Activated T-helper 2 cell treated with anti-CD3 and anti-CD28 coated beads, Interferon-gamma antibody, Interleukin-2, Interleukin-4, amounts not matched to agents 10 μg/mL and 5 μg/mL and 100 μg/mL, durations not matched to agents 14 hours and 24 hours and 36 hours (primary cell): ENCODE data around the gene TMEM178B. TPM values are rescaled to one million over a fixed set of nuclear protein-coding genes. Genes with fewer than 3 reads are reported as not detected.

ENCODE experiments used
- DNase-seq: peaks from one replicate; pipeline ENCODE4 v3.0.0; 2021; ENCODE audit warnings: low spot score
- H3K27ac Mint-ChIP-seq: one replicate; pipeline ENCODE4 v1.8.0; 2021; ENCODE audit warnings: mixed read lengths
- H3K27me3 Mint-ChIP-seq: one replicate; pipeline ENCODE4 v1.8.0; 2021; ENCODE audit warnings: low read depth, mixed read lengths
- H3K36me3 Mint-ChIP-seq: one replicate; pipeline ENCODE4 v1.8.0; 2021; ENCODE audit warnings: low read depth, mixed read lengths
- H3K4me1 Mint-ChIP-seq: one replicate; pipeline ENCODE4 v1.8.0; 2021; ENCODE audit warnings: low read depth, mixed read lengths
- H3K4me3 Mint-ChIP-seq: one replicate; pipeline ENCODE4 v1.8.0; 2021; ENCODE audit warnings: low read depth, mild to moderate bottlenecking, moderate library complexity, mixed read lengths
- H3K9me3 Mint-ChIP-seq: one replicate; pipeline ENCODE4 v1.8.0; 2021; ENCODE audit warnings: mixed read lengths
- intact Hi-C: fragments of 100-400 bp; cut with micrococcal nuclease; formaldehyde crosslinking; loops from one replicate; pipeline ENCODE4 v1.15.1; 2023
- total RNA-seq: library from RNA; stranded (reverse); gene quantifications from 2 replicates; pipeline ENCODE4 v1.2.3, GENCODE V29; 2022

The TMEM178B gene
- total RNA-seq, 1 donor from 2014 or later, result 0.30 TPM

GRCh38 chr7:141231018-141231792 lies 157.3 kb downstream of the TMEM178B start:
- Mint-ChIP-seq H3K4me3 (no peak overlapping the region), H3K27ac (no peak overlapping the region), H3K9me3 (no peaks in the 10 kb centered on the region), H3K4me1 (no peaks in the 10 kb centered on the region), H3K36me3 (no peaks in the 10 kb centered on the region), H3K27me3 (peaks cover 5% of the 10 kb centered on the region)
- intact Hi-C loops, result no loop called here
- DNase-seq, result no peak

GRCh38 chr7:141232286-141233051 lies 158.6 kb downstream of the TMEM178B start:
- Mint-ChIP-seq H3K9me3 (no peaks in the 10 kb centered on the region), H3K4me3 (no peak overlapping the region), H3K27me3 (peaks cover 5% of the 10 kb centered on the region), H3K36me3 (no peaks in the 10 kb centered on the region), H3K4me1 (no peaks in the 10 kb centered on the region), H3K27ac (no peak overlapping the region)
- no peak for DNase-seq
- intact Hi-C loops, result no loop called here

- no peaks in the 10 kb centered on the region for H3K9me3 Mint-ChIP-seq
- H3K27ac Mint-ChIP-seq, result no peak overlapping the region
- H3K36me3 Mint-ChIP-seq, result no peaks in the 10 kb centered on the region
- intact Hi-C loops, result no loop called here
- peaks cover 10% of the 10 kb centered on the region for H3K27me3 Mint-ChIP-seq
- H3K4me1 Mint-ChIP-seq, result no peaks in the 10 kb centered on the region
- no peak for DNase-seq
- H3K4me3 Mint-ChIP-seq, result no peak overlapping the region
These were observed 160.7 kb downstream of the TMEM178B start for GRCh38 chr7:141234335-141235105.

GRCh38 chr7:141235656-141236055 lies 161.8 kb downstream of the TMEM178B start:
- Mint-ChIP-seq H3K27ac (no peak overlapping the region), H3K9me3 (no peaks in the 10 kb centered on the region), H3K27me3 (peaks cover 7% of the 10 kb centered on the region), H3K4me1 (no peaks in the 10 kb centered on the region), H3K36me3 (no peaks in the 10 kb centered on the region), H3K4me3 (no peak overlapping the region)
- intact Hi-C loops, result no loop called here
- DNase-seq, result no peak

- Mint-ChIP-seq H3K4me1 (no peaks in the 10 kb centered on the region), H3K36me3 (no peaks in the 10 kb centered on the region), H3K27ac (no peak overlapping the region), H3K4me3 (no peak overlapping the region), H3K27me3 (peaks cover 10% of the 10 kb centered on the region), H3K9me3 (no peaks in the 10 kb centered on the region)
- DNase-seq, result no peak
- intact Hi-C loops, result no loop called here
These were observed 164.9 kb downstream of the TMEM178B start for GRCh38 chr7:141238596-141239243.

- H3K27me3 Mint-ChIP-seq, result peaks cover 7% of the 10 kb centered on the region
- H3K9me3 Mint-ChIP-seq, result no peaks in the 10 kb centered on the region
- no peak overlapping the region for H3K4me3 Mint-ChIP-seq
- H3K27ac Mint-ChIP-seq, result no peak overlapping the region
- no peaks in the 10 kb centered on the region for H3K4me1 Mint-ChIP-seq
- intact Hi-C loops, result no loop called here
- no peak for DNase-seq
- no peaks in the 10 kb centered on the region for H3K36me3 Mint-ChIP-seq
These were observed 165.8 kb downstream of the TMEM178B start for GRCh38 chr7:141239661-141240060.

- Mint-ChIP-seq H3K27ac (no peak overlapping the region), H3K9me3 (no peaks in the 10 kb centered on the region), H3K27me3 (peaks cover 7% of the 10 kb centered on the region), H3K36me3 (no peaks in the 10 kb centered on the region), H3K4me3 (no peak overlapping the region), H3K4me1 (no peaks in the 10 kb centered on the region)
- no peak for DNase-seq
- intact Hi-C loops, result no loop called here
These were observed 168.7 kb downstream of the TMEM178B start for GRCh38 chr7:141242568-141242967.

- Mint-ChIP-seq H3K27me3 (peaks cover 7% of the 10 kb centered on the region), H3K4me1 (no peaks in the 10 kb centered on the region)
- intact Hi-C loops, result no loop called here
These were observed 169.5 kb downstream of the TMEM178B start for GRCh38 chr7:141243368-141243767.

GRCh38 chr7:141244435-141244834 lies 170.6 kb downstream of the TMEM178B start:
- intact Hi-C loops, result no loop called here
- Mint-ChIP-seq H3K27ac (no peak overlapping the region), H3K27me3 (peaks cover 3% of the 10 kb centered on the region), H3K36me3 (no peaks in the 10 kb centered on the region), H3K9me3 (no peaks in the 10 kb centered on the region), H3K4me1 (no peaks in the 10 kb centered on the region), H3K4me3 (no peak overlapping the region)
- DNase-seq, result no peak

More at GRCh38 chr7:141243368-141243767, 169.5 kb downstream of the TMEM178B start:
- Mint-ChIP-seq H3K27ac (no peak overlapping the region), H3K4me3 (no peak overlapping the region), H3K9me3 (no peaks in the 10 kb centered on the region), H3K36me3 (no peaks in the 10 kb centered on the region)
- no peak for DNase-seq

GRCh38 chr7:141246426-141246825 lies 172.6 kb downstream of the TMEM178B start:
- no peak for DNase-seq
- intact Hi-C loops, result no loop called here
- H3K9me3 Mint-ChIP-seq, result no peaks in the 10 kb centered on the region
- H3K27ac Mint-ChIP-seq, result no peak overlapping the region
- peaks cover 5% of the 10 kb centered on the region for H3K27me3 Mint-ChIP-seq
- H3K4me3 Mint-ChIP-seq, result no peak overlapping the region
- no peaks in the 10 kb centered on the region for H3K36me3 Mint-ChIP-seq
- no peaks in the 10 kb centered on the region for H3K4me1 Mint-ChIP-seq

- H3K9me3 Mint-ChIP-seq, result no peaks in the 10 kb centered on the region
- H3K4me3 Mint-ChIP-seq, result no peak overlapping the region
- H3K27me3 Mint-ChIP-seq, result peaks cover 2% of the 10 kb centered on the region
- intact Hi-C loops, result no loop called here
- H3K36me3 Mint-ChIP-seq, result no peaks in the 10 kb centered on the region
- no peak overlapping the region for H3K27ac Mint-ChIP-seq
- no peak for DNase-seq
- no peaks in the 10 kb centered on the region for H3K4me1 Mint-ChIP-seq
These were observed 177.3 kb downstream of the TMEM178B start for GRCh38 chr7:141251180-141251579.

GRCh38 chr7:141251957-141252356 lies 178.1 kb downstream of the TMEM178B start:
- Mint-ChIP-seq H3K9me3 (no peaks in the 10 kb centered on the region), H3K4me1 (no peaks in the 10 kb centered on the region), H3K36me3 (no peaks in the 10 kb centered on the region), H3K27ac (no peak overlapping the region), H3K27me3 (peaks cover 2% of the 10 kb centered on the region), H3K4me3 (no peak overlapping the region)
- intact Hi-C loops, result no loop called here
- DNase-seq, result no peak
